Measurements from ENCODE around the gene RILPL2. TPM values are rescaled to one million over a fixed set of nuclear protein-coding genes. Genes with fewer than 3 reads are reported as not detected.

The RILPL2 gene
- total and polyA plus RNA-seq, 4 donors, result 1.8 to 2.1 (median 2.0) TPM

GRCh38 chr12:123390498-123391426 lies 45.7 kb downstream of the RILPL2 start:
- Histone ChIP-seq H3K27me3 (ENCODE audit: control insufficient read depth in 4 of 4, insufficient read depth in 4 of 4, low read length in 3 of 4) (no peaks in the 10 kb centered on the region), H3K9ac (ENCODE audit: low read depth in 1 of 2, low read length in 2 of 2) (peak overlapping the region in 1 of 2 donors; percentile 66), H3K9me3 (ENCODE audit: control insufficient read depth in 4 of 4, low read length in 3 of 4) (no peaks in the 10 kb centered on the region), H3K27ac (ENCODE audit: low read depth in 1 of 2, low read length in 2 of 2) (peak overlapping the region; percentile 59 to 62), H3K4me1 (ENCODE audit: control insufficient read depth in 4 of 4, insufficient read depth in 4 of 4, low read length in 3 of 4) (peaks cover 5 to 20% (median 16%) of the 10 kb centered on the region in 4 donors), H3K4me3 (ENCODE audit: low read depth in 1 of 3, low read length in 3 of 3) (peak overlapping the region in 1 of 3 donors; percentile 88), H3K36me3 (ENCODE audit: control insufficient read depth in 4 of 4, insufficient read depth in 3 of 4, low read depth in 1 of 4, low read length in 3 of 4) (peaks cover 4 to 22% (median 19%) of the 10 kb centered on the region in 4 donors)
- DNase-seq (ENCODE audit: low spot score), result no peak
- WGBS, result 72% methylated on average over 23 of the region's 23 CpGs
- TF ChIP-seq RAD21 (IDR thresholded peaks at IDR 0.05), result no peak
- TF ChIP-seq, protein P1, sequence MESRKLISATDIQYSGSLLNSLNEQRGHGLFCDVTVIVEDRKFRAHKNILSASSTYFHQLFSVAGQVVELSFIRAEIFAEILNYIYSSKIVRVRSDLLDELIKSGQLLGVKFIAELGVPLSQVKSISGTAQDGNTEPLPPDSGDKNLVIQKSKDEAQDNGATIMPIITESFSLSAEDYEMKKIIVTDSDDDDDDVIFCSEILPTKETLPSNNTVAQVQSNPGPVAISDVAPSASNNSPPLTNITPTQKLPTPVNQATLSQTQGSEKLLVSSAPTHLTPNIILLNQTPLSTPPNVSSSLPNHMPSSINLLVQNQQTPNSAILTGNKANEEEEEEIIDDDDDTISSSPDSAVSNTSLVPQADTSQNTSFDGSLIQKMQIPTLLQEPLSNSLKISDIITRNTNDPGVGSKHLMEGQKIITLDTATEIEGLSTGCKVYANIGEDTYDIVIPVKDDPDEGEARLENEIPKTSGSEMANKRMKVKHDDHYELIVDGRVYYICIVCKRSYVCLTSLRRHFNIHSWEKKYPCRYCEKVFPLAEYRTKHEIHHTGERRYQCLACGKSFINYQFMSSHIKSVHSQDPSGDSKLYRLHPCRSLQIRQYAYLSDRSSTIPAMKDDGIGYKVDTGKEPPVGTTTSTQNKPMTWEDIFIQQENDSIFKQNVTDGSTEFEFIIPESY (IDR thresholded peaks at IDR 0.05), result no peak
- TF ChIP-seq NR2F2 (IDR thresholded peaks at IDR 0.05), result peak; percentile 86
- TF ChIP-seq FOXA2 (IDR thresholded peaks at IDR 0.05), result no peak
- TF ChIP-seq SP1 (IDR thresholded peaks at IDR 0.05), result no peak
- TF ChIP-seq RXRA (IDR thresholded peaks at IDR 0.05), result no peak

- Histone ChIP-seq H3K4me1 (ENCODE audit: control insufficient read depth in 4 of 4, insufficient read depth in 4 of 4, low read length in 3 of 4) (peaks cover 6 to 21% (median 18%) of the 10 kb centered on the region in 4 donors), H3K4me3 (ENCODE audit: low read depth in 1 of 3, low read length in 3 of 3) (peak overlapping the region; percentile 60 to 88 (median 74)), H3K27ac (ENCODE audit: low read depth in 1 of 2, low read length in 2 of 2) (peak overlapping the region; percentile 59 to 62), H3K27me3 (ENCODE audit: control insufficient read depth in 4 of 4, insufficient read depth in 4 of 4, low read length in 3 of 4) (no peaks in the 10 kb centered on the region), H3K36me3 (ENCODE audit: control insufficient read depth in 4 of 4, insufficient read depth in 3 of 4, low read depth in 1 of 4, low read length in 3 of 4) (peaks cover 4 to 18% (median 16%) of the 10 kb centered on the region in 4 donors), H3K9ac (ENCODE audit: low read depth in 1 of 2, low read length in 2 of 2) (peak overlapping the region; percentile 47 to 66), H3K9me3 (ENCODE audit: control insufficient read depth in 4 of 4, low read length in 3 of 4) (no peaks in the 10 kb centered on the region)
- no peak for TF ChIP-seq FOXA1 (IDR thresholded peaks at IDR 0.05)
- TF ChIP-seq RXRA (IDR thresholded peaks at IDR 0.05), result peak in 1 of 2 donors; percentile 37
- WGBS, result 2% methylated on average over 66 of the region's 66 CpGs
- DNase-seq (ENCODE audit: low spot score), result peak; percentile 57
These were observed 46.7 kb downstream of the RILPL2 start for GRCh38 chr12:123389560-123390351.

GRCh38 chr12:123388951-123389559 lies 47.4 kb downstream of the RILPL2 start:
- no peaks in the 10 kb centered on the region for H3K9me3 ChIP-seq (ENCODE audit: control insufficient read depth in 4 of 4, low read length in 3 of 4)
- no peak for DNase-seq (ENCODE audit: low spot score)
- H3K4me1 ChIP-seq (ENCODE audit: control insufficient read depth in 4 of 4, insufficient read depth in 4 of 4, low read length in 3 of 4), result peaks cover 11 to 27% (median 23%) of the 10 kb centered on the region in 4 donors
- WGBS, result 1% methylated on average over 101 of the region's 102 CpGs
- no peaks in the 10 kb centered on the region for H3K27me3 ChIP-seq (ENCODE audit: control insufficient read depth in 4 of 4, insufficient read depth in 4 of 4, low read length in 3 of 4)
- peak overlapping the region in 1 of 2 donors; percentile 66 for H3K9ac ChIP-seq (ENCODE audit: low read depth in 1 of 2, low read length in 2 of 2)
- H3K4me3 ChIP-seq (ENCODE audit: low read depth in 1 of 3, low read length in 3 of 3), result peak overlapping the region in 1 of 3 donors; percentile 88
- no peak overlapping the region for H3K27ac ChIP-seq (ENCODE audit: low read depth in 1 of 2, low read length in 2 of 2)
- peaks cover 4 to 14% (median 12%) of the 10 kb centered on the region in 4 donors for H3K36me3 ChIP-seq (ENCODE audit: control insufficient read depth in 4 of 4, insufficient read depth in 3 of 4, low read depth in 1 of 4, low read length in 3 of 4)
- TF ChIP-seq, protein P2, sequence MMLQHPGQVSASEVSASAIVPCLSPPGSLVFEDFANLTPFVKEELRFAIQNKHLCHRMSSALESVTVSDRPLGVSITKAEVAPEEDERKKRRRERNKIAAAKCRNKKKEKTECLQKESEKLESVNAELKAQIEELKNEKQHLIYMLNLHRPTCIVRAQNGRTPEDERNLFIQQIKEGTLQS (IDR thresholded peaks at IDR 0.05), result no peak
- TF ChIP-seq GABPA (IDR thresholded peaks at IDR 0.05 in 1 of 2, conservative IDR thresholded peaks at IDR 0.05 in 1 of 2) (no peak), YY1 (IDR thresholded peaks at IDR 0.05) (no peak), TAF1 (conservative IDR thresholded peaks at IDR 0.05) (no peak), JUND (IDR thresholded peaks at IDR 0.05) (no peak), HNF4G (IDR thresholded peaks at IDR 0.05) (no peak), FOXA2 (IDR thresholded peaks at IDR 0.05) (no peak), CTCF (IDR thresholded peaks at IDR 0.05; ENCODE audit: low read depth, low read length, missing input control) (no peak), SP1 (IDR thresholded peaks at IDR 0.05) (no peak), MAX (IDR thresholded peaks at IDR 0.05) (no peak), FOXA1 (IDR thresholded peaks at IDR 0.05) (no peak), RAD21 (IDR thresholded peaks at IDR 0.05) (no peak), NR2F2 (IDR thresholded peaks at IDR 0.05) (no peak)
- TF ChIP-seq, protein P3, sequence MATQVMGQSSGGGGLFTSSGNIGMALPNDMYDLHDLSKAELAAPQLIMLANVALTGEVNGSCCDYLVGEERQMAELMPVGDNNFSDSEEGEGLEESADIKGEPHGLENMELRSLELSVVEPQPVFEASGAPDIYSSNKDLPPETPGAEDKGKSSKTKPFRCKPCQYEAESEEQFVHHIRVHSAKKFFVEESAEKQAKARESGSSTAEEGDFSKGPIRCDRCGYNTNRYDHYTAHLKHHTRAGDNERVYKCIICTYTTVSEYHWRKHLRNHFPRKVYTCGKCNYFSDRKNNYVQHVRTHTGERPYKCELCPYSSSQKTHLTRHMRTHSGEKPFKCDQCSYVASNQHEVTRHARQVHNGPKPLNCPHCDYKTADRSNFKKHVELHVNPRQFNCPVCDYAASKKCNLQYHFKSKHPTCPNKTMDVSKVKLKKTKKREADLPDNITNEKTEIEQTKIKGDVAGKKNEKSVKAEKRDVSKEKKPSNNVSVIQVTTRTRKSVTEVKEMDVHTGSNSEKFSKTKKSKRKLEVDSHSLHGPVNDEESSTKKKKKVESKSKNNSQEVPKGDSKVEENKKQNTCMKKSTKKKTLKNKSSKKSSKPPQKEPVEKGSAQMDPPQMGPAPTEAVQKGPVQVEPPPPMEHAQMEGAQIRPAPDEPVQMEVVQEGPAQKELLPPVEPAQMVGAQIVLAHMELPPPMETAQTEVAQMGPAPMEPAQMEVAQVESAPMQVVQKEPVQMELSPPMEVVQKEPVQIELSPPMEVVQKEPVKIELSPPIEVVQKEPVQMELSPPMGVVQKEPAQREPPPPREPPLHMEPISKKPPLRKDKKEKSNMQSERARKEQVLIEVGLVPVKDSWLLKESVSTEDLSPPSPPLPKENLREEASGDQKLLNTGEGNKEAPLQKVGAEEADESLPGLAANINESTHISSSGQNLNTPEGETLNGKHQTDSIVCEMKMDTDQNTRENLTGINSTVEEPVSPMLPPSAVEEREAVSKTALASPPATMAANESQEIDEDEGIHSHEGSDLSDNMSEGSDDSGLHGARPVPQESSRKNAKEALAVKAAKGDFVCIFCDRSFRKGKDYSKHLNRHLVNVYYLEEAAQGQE (IDR thresholded peaks at IDR 0.05), result no peak
